Mesothelial cell of epicardium (in vitro differentiated cells): Measurements from ENCODE around the gene KLHL5. TPM values are rescaled to one million over a fixed set of nuclear protein-coding genes. Genes with fewer than 3 reads are reported as not detected.

ENCODE experiments used
- DNase-seq, 2 experiments: peaks; one replicate each; pipeline ENCODE4 v3.0.0; 2021; ENCODE audit warnings: low spot score in 2 of 2; ENCODE audit not compliant: unreplicated experiment in 2 of 2
- H3K27ac Mint-ChIP-seq: 2 replicates; pipeline ENCODE4 v1.8.0; 2021; ENCODE audit warnings: mixed read lengths
- H3K27me3 Mint-ChIP-seq: 2 replicates; pipeline ENCODE4 v1.8.0; 2021; ENCODE audit warnings: low read depth, mixed read lengths
- H3K36me3 Mint-ChIP-seq: 2 replicates; pipeline ENCODE4 v1.8.0; 2021; ENCODE audit warnings: mixed read lengths
- H3K4me1 Mint-ChIP-seq: 2 replicates; pipeline ENCODE4 v1.8.0; 2021; ENCODE audit warnings: mixed read lengths
- H3K4me3 Mint-ChIP-seq: 2 replicates; pipeline ENCODE4 v1.8.0; 2021; ENCODE audit warnings: mild to moderate bottlenecking, moderate library complexity, mixed read lengths
- H3K9me3 Mint-ChIP-seq: 2 replicates; pipeline ENCODE4 v1.8.0; 2021; ENCODE audit warnings: mixed read lengths
- total RNA-seq: library from RNA; stranded (reverse); gene quantifications from 3 replicates; pipeline ENCODE4 v1.2.1, GENCODE V29; 2021
- TF ChIP-seq, protein P1 (sequence below): fragments of 200-600 bp; sonication (generic); IDR thresholded peaks from one replicate; pipeline ENCODE4 v1.5.0; 2021; ENCODE audit warnings: antibody characterized with exemption; ENCODE audit not compliant: unreplicated experiment

The KLHL5 gene
- total RNA-seq, 1 donor from 2014 or later = 34.7 TPM

DNA sequence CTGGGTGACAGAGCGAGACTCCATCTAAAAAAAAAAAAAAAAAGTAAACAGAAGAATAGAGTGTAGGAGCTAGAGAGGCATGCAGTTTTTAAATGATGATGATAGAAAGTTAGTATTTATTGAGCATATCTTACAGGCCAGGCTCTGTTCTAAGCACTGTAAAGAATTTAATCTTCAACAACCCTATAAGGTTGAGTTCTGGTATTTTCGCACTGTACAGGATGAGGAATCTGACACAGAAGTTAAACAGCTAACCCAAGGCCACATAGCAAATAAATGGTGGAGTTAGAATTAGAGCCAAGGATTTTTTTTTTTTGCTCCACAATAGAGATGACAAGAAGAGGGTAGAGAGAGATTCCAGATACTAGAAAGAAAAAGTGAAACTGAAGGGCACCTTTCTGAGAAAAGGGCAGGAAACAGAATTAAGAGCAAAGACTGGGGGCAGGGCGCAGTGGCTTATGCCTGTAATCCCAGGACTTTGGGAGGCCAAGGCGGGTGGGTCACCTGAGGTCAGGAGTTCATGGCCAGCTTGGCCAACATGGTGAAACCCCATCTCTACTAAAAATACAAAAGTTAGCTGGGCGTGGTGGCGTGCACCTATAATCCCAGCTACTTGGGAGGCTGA is 56.1 kb downstream of the KLHL5 start:
- no peak for DNase-seq
- Mint-ChIP-seq H3K27me3 (no peaks in the 10 kb centered on the region), H3K9me3 (peaks cover 15% of the 10 kb centered on the region), H3K36me3 (peaks cover 33% of the 10 kb centered on the region), H3K4me3 (no peak overlapping the region), H3K4me1 (no peaks in the 10 kb centered on the region), H3K27ac (no peak overlapping the region)
- TF ChIP-seq, protein P1, sequence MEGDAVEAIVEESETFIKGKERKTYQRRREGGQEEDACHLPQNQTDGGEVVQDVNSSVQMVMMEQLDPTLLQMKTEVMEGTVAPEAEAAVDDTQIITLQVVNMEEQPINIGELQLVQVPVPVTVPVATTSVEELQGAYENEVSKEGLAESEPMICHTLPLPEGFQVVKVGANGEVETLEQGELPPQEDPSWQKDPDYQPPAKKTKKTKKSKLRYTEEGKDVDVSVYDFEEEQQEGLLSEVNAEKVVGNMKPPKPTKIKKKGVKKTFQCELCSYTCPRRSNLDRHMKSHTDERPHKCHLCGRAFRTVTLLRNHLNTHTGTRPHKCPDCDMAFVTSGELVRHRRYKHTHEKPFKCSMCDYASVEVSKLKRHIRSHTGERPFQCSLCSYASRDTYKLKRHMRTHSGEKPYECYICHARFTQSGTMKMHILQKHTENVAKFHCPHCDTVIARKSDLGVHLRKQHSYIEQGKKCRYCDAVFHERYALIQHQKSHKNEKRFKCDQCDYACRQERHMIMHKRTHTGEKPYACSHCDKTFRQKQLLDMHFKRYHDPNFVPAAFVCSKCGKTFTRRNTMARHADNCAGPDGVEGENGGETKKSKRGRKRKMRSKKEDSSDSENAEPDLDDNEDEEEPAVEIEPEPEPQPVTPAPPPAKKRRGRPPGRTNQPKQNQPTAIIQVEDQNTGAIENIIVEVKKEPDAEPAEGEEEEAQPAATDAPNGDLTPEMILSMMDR = no peak

DNA sequence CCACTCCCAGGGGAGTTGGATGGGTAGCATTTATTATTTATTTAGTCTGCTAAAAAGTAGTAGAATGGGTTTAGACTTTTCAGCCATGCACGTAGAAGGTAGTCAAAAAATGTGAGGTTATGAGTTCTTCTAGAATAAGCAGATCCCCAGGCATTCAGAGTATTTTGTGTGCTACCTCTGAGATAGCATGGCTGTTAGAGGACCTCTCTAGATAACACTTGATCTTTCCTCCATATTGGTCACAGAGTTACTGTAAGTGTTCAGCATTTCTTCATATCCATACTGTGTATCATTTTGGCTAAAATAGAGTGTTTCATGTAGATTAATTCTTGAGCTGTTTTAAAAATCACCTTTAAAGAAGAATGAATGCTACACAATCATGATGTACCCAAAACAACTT is 58.4 kb downstream of the KLHL5 start:
- TF ChIP-seq, protein P1 = no peak
- no peak for DNase-seq
- peaks cover 30% of the 10 kb centered on the region for H3K36me3 Mint-ChIP-seq
- H3K27me3 Mint-ChIP-seq = no peaks in the 10 kb centered on the region
- H3K9me3 Mint-ChIP-seq = peaks cover 14% of the 10 kb centered on the region
- H3K27ac Mint-ChIP-seq = no peak overlapping the region
- no peaks in the 10 kb centered on the region for H3K4me1 Mint-ChIP-seq
- no peak overlapping the region for H3K4me3 Mint-ChIP-seq

DNA sequence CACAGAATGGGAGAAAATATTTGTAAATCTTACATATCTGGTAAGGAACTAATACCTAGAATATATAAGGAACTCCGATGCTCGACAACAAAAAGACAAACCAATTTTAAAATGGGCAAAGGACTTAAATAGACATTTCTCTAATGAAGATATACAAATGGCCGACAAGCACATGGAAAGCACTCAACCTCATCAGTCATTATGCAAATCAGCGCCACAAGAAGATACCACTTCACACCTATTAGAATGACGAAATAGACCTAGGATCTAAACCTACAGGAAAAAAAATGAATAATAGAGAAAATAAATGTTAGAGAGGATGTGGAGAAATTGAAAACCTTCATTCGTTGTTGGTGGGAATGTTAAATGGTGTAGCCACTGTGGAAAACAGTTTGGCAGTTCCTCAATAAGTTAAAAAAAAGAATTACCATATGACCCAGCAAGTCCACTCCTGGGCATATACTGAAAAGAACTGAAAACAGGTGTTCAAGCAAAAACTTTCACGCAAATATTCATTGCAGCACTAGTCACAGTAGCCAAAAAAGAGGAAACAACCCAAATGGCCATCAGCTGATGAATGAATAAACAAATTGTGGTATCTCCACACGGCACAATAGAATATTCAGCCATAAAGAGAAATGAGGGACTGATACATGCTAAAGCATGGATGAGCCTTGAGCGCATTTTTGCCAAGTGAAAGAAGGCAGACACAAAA is 63.0 kb downstream of the KLHL5 start:
- Mint-ChIP-seq H3K27me3 (no peaks in the 10 kb centered on the region), H3K4me1 (no peaks in the 10 kb centered on the region), H3K9me3 (peaks cover 13% of the 10 kb centered on the region), H3K36me3 (peaks cover 16% of the 10 kb centered on the region), H3K27ac (no peak overlapping the region), H3K4me3 (no peak overlapping the region)
- DNase-seq = no peak
- TF ChIP-seq, protein P1 = no peak

- no peaks in the 10 kb centered on the region for H3K4me1 Mint-ChIP-seq
- TF ChIP-seq, protein P1 = no peak
- no peak for DNase-seq
- peaks cover 18% of the 10 kb centered on the region for H3K36me3 Mint-ChIP-seq
- H3K27me3 Mint-ChIP-seq = no peaks in the 10 kb centered on the region
- H3K9me3 Mint-ChIP-seq = peaks cover 15% of the 10 kb centered on the region
- H3K27ac Mint-ChIP-seq = no peak overlapping the region
- H3K4me3 Mint-ChIP-seq = no peak overlapping the region
These were observed 63.6 kb downstream of the KLHL5 start for GRCh38 chr4:39125600-39125985.

GRCh38 chr4:39126256-39127095 is 64.4 kb downstream of the KLHL5 start:
- DNase-seq = no peak
- no peaks in the 10 kb centered on the region for H3K27me3 Mint-ChIP-seq
- H3K4me1 Mint-ChIP-seq = no peaks in the 10 kb centered on the region
- H3K36me3 Mint-ChIP-seq = peaks cover 18% of the 10 kb centered on the region
- no peak overlapping the region for H3K4me3 Mint-ChIP-seq
- no peak overlapping the region for H3K27ac Mint-ChIP-seq
- TF ChIP-seq, protein P1 = no peak
- H3K9me3 Mint-ChIP-seq = peaks cover 15% of the 10 kb centered on the region
